AG08395 (cell line): ENCODE measurements around the gene ZNF146.
"Not testable (repeated sequence)": the region's sequence is repeated elsewhere in the genome, so short reads cannot be mapped to it uniquely, and the experiment has no call there.

Source experiments
- DNase-seq: peaks from one replicate; pipeline ENCODE4 v3.0.0; 2012; ENCODE audit warnings: mixed read lengths, low spot score

Gene ZNF146

DNA sequence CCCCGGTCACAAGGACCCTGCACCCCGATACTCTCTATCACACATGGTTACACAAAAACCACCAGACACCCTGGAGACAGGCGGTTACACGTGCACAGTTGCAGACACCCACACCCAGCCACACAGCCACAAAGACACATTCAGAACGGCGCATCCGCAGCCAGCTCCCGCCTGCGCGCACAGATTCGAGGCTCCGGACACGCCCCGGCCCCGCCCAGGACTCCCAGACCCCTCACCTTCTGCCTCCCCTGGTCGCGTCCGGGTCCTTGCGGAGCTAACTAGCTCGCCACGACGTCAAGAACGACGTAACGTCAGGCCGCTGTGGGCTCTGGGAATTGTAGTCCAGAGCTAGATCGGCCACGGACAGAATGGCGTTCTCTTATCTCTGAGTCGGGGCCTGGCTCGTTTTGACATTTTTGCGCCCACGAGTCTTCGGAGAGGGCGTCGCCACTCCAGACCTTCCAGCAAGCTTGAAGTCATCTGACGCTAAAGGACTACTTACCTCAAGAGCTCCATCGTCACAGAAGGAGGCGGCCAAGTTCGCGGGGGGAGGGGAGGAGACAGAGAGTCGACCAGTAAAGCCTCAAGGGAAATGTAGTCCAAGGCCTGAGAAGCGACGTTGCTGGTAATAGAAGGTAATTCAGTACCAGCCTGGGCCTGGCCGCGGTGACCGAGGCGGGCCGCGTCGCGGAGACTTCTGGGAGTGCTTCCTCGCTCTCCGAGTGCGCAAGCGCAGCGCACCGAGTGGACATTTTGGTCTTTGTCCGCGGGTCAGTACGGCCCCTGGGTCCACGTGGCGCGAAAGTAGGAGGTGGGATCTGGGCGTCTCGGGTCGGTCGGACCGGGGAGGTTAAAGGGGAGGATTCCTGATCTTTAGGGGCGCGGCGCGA, at the start of gene ZNF146, which contains the start of gene ZNF565:
Gene ZNF146, plus strand, starts transcription at position 721 of the 890 bp plus-strand sequence. CDS start 21,335 bp downstream, outside the sequence.
Gene ZNF565, minus strand, starts transcription at position 280 of the 890 bp plus-strand sequence. CDS start 12,680 bp downstream, outside the sequence.
- DNase-seq, result peak; percentile 97

DNA sequence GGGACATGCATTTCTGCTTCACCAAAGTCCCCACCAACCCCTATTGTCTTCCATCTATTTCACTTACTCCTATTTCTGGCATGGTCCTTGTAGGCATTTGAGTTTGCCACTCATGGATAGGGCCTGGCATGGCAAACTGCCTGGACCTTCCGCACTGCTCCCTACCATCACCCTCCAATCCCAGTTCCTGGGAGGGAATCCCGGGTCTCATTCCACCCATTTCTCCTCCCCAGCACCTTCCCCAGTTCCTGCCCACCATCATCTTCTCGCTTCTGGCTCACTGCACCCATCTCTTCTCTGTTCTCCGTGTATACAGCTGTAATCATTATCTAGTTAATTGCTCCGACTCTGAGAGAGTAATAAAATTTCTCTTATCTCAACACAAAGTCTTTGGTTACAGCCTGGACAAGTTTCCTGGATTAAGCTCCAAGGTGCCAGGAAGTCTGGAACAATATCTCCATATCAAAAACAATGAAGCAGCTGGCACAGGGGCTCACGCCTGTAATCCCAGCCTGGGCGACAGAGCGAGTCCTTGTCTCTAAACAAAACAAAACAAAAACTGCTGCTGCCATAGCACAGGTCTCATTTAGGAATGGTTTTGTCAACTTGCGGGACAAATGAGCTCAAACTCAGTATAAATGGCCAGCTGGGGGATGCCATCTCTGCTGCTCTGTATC, 45.7 kb upstream of the ZNF146 start:
- DNase-seq, result no peak

DNA sequence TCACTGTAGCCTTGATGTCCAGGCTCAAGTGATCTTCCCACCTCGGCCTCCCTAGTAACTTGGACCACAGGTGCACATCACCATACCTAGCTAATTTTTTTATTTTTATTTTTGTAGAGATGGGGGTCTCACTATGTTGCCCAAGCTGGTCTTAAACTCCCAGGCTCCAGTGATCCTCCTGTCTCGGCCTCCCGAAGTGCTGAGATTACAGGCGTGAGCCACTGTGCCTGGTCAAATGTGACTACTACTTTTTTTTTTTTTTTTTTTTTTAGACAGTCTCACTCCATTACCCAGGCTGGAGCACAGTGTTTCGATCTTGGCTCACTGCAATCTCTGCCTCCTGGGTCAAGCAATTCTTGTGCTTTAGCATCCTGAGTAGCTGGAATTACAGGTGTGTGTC, 42.1 kb upstream of the ZNF146 start:
- no peak for DNase-seq

DNA sequence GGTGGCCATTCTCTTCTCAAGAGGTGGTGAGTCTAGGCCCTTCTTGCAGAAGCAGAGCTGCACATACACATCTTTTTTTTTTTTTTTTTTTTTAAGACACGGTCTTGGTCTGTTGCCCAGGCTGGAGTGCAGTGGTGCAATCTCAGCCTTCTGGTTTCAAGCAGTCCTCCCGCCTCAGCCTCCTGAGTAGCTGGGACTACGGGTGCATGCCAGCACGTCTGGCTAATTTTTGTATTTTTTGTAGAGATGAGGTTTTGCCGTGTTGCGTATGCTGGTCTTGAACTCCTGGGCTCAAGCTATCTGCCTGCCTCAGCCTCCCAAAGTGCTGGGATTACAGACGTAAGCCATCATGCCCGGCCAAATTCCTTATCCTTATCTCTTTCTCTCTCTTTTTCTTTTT, 41.1 kb upstream of the ZNF146 start:
- not testable (repeated sequence) for DNase-seq

DNA sequence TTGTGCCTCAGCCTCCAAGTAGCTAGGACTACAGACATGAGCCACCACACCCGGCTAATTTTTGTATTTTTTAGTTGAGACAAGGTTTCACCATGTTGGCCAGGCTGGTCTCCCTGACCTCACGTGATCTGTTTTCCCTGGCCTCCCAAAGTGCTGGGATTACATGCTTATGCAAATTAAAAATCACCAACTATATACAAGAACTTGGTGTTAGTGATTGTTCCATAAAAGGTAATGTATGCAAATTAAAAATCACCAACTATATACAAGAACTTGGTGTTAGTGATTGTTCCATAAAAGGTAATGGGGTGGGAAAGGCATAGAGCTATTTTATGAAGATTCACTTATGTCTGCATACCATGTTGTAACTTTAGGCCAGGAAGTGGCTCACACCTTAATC, 35.8 kb upstream of the ZNF146 start:
- DNase-seq, result not testable (repeated sequence)

DNA sequence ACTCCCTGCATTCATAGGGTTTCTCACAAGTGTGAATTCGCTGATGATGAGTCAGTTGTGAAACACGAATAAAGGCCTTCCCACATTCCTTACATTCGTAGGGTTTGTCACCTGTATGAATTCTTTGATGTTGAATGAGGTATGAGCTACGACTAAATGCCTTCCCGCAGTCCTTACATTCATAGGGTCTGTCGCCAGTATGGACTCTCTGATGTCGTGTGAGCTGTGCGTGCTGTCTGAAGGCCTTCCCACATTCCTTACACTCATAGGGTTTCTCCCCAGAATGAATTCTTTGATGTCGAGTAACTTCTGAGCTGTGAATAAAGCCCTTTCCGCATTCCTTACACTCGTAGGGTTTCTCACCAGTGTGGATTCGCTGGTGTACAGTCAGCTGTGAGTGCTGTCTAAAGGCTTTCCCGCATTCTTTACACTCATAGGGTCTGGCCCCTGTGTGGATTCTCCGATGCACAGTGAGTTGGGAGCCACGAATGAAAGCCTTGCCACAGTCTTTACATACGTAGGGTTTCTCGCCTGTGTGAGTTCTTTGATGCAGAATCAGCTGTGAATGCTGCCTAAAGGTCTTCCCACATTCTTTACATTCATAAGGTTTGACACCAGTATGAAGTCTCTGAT, 32.2 kb upstream of the ZNF146 start:
- DNase-seq, result no peak

DNA sequence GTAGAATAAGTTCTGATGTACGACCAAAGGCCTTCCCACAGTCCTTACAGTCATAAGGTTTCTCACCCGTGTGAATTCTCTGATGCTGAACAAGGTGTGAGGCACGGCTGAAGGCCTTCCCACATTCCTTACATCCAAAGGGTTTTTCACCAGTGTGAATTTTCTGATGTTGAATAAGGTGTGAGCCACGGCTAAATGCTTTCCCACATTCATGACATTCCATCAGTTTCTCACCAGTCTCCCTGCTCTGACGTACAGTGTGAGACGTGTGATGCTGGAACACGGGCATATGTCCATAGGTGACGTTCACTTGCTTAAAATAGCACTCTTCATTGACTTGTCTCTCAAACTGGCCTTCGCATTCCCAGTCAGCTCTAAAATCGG, 31.7 kb upstream of the ZNF146 start:
- no peak for DNase-seq

DNA sequence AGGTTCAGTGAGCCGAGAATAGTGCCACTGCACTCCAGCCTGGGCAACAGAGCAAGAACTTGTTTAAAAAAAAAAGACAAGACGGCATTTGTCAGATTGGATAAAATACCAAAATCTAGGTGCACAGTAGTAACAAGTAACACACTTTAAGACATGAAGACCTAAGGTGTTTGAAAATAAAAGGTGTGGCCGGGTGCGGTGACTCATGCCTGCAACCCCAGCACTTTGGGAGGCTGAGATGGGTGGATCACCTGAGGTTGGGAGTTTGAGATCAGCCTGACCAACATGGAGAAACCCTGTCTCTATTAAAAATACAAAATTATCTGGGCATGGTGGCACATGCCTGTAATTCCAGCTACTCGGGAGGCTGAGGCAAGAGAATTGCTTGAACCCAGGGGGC, 28.2 kb upstream of the ZNF146 start:
- DNase-seq, result not testable (repeated sequence)

DNA sequence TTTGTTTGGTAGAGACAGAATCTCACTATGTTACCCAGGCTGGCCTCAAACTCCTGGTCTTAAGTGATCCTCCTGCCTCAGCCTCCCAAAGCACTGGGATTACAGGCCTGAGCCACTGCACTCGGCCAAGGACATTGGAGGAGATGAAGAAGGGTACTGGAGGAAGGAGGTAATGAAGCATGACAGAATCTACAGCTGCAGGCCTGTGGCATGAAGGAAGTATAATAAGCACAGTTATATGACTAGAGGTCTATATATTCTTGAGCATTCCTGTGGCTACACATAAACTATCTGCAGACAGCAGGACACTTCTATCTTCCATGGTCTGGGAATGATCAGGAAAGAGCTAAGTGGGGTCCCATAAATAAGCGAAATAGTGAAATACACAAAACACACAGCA, 18.7 kb upstream of the ZNF146 start:
- no peak for DNase-seq

DNA sequence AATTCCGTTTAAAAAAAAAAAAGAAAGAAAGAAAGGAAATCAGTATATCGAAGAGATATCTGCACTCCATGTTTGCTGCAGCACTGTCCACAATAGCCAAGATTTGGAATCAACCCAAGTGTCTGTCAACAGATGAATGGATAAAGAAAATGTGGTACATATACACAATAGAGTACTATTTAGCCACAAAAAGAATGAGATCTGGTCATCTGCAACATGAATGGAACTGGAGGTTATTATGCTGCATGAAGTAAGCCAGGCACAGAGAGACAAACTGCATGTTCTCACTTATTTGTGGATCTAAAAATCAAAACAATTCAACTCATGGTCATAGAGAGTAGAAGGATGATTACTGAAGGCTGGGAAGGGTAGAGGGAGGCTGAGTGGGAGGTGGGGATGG, 16.8 kb upstream of the ZNF146 start:
- DNase-seq, result no peak

DNA sequence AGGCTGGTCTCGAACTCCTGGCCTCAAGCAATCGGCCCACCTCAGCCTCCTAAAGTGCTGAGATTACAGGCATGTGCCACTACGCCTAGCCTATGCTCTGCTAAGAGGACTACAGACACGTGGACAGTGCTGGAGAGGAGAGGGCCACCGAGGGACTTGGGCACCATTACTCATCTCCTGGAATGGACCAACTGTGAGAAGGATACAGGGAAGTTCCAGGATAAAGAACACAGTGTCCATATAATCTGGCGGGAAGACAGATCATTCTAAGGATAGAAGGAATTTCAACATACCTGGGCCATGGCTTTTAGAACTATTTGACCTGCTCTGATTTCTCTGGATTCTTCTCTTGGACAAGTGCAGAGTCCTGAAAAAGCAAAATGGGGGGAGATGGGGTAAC, 13.2 kb upstream of the ZNF146 start:
- DNase-seq, result no peak

DNA sequence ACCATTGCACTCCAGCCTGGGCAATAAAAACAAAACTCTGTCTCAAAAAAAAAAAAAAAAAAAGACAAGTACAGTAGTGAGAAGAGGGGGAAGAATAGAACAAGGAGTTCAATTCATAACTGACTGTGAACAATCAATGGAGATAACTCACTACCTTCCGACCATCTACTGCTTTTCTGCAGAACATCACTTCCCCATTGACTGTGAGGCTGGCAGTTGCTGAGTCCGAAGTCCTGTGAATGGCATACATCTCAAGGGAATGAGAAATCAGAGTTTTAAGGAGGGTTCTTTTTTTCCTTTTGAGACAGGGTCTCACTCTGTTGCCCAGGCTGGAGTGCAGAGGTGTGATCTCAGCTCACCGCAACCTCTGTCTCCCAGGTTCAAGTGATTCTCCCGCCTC, 11.6 kb upstream of the ZNF146 start:
- DNase-seq, result no peak

DNA sequence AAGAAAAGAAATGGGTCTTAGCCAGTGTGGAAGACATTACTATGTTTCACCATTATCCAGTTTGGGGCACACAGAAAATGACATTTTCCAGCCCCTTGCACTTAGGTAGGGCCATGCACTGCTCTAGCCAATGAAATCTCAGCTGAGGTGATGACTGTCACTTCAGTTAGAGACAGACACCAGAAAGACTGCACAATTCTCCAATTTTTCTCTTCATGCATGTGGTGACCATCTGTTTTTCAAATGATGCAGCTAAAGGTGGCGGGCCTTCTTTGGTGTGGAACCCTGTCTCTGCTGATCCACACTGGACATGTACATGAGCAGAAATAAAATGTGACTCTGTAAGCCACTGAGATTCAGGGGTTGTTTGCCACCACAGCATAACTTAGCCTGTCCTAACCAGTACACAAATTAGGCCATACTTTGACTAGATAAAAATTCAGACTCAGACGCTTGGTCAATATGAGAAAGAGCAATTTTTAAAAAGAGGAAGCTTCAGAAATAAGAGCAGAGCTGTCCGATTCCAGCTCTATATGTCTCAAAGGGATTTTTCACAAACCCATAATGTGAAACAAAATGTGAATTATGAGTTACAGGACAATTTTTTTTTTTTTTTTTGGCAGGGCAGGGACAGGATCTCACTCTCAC, 7.2 kb upstream of the ZNF146 start:
- DNase-seq, result no peak

DNA sequence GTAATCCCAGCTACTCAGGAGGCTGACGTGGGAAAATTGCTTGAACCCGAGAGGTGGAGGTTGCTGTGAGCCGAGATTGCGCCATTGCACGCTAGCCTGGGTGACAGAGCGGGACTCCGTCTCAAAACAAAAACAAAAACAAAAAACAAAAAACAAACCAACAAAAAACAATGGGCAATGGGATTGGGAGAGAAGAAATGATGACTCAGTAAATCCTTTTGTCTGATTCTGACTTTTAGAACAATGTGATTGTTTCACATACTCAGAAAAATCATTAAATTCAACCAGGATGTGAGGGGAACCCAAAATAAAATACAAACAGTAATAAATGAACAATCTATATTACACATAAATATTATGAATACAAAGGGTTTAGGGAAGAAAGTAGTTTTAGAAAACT, 5.5 kb upstream of the ZNF146 start:
- no peak for DNase-seq

DNA sequence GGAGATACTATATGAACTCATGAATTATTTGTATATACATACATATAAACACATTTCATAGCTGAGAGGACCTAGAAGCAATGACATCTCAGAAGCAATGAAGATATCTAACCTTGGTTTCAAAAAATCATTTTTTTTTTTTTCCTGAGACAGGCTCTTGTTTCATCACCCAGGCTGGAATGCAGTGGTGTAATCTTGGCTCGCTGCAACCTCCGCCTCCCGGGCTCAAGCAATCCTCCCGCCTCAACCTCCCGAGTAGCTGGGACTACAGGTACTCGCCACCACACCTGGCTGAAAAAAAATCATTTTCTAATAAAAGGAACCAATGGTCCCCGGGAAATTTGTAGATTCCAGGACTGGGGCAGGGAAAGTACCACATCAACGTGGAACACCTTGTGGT, 4.4 kb upstream of the ZNF146 start:
- no peak for DNase-seq

DNA sequence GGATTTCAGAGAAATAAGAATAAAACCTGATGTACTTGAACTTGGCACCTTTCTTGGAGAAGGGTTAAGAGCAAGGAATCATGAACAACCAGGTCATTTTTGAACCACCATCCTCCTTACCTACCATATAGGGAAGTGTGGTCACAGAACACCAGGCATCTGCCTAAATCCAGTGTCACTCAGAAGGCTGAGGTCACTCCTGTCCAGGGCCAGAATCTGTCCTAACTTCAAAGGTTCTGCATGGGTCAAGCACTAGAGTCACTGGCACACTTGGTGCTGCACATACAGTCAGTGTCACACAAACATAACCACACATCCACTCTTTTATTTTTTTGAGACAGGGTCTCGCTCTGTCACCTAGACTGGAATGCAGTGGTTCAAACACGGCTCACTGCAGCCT, 2.0 kb upstream of the ZNF146 start:
- DNase-seq, result no peak

DNA sequence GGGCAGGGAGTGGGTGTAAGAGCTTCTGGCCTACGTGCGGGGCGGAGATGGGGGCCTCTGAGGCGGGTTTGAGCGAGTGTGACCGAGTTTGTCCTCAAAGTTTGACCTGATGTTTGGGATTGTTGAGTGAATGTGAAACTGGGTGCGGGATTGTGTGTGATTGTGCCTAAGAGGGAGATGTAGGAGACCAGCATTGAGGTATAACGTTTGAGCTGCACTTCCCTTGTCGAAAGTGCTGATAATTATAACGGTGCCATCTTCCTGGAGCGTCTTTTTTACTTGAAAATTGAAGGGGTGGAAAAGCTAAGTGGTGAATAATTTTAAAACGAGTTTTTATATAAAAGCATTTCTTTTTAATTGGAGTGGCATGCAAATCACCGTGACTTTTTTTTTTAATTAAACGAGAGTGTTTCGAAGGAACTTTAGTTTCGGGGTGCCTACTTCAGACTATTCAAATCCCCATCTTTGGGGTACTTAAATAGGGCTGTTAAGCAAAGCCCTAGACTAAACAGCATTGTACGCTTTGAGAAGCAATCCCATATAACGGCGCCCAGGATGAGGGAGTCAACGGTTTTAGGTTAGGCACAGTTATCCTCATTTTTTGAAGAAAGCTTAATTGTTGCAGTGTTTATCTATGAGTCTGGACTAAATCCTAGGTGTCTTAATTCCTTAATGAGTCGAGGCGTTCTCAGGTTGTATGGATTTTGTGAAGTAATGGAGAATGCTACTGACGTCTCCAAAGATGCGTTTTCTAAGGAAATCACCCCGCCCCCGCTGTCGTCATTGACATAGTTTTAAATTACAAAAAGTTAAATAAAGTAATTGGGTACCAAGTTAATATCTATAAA, 594 bp downstream of the ZNF146 start:
- DNase-seq, result peak; percentile 28

DNA sequence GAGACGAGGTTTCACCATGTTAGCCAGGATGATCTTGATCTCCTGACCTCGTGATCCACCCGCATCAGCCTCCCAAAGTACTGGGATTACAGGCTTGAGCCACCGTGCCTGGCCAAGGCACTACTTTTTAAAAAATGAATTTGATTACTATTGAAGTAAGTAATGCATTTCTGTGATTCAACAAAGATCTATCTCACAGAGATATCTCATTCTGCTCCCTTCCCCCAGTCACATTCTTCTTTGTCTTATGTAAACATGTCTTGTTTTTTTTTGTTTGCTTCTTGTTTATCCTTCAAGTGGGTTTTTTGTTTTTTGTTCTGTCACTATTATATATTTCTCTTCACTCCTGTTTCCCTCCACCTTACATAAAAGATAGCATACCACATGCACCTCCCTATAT, 6.6 kb downstream of the ZNF146 start:
- no peak for DNase-seq

DNA sequence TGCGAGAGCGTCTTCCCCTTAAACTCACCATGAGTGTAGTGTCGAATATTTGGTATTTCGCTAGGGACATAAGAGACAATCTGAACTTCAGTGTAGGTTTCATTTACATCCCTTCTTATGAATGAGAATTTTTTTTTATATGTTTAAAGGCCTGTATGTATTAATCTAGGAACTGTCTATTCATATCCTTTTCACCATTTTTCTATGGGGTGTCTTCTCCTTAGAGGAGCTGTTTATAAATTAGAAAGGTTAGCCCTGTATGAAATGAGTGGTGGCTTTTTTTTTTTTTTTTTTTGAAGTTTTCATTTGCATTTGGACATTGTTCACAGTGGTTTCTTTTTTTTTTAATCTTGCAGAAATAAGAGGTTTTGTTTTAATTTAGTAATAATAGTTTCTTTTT, 7.6 kb downstream of the ZNF146 start:
- DNase-seq, result no peak

DNA sequence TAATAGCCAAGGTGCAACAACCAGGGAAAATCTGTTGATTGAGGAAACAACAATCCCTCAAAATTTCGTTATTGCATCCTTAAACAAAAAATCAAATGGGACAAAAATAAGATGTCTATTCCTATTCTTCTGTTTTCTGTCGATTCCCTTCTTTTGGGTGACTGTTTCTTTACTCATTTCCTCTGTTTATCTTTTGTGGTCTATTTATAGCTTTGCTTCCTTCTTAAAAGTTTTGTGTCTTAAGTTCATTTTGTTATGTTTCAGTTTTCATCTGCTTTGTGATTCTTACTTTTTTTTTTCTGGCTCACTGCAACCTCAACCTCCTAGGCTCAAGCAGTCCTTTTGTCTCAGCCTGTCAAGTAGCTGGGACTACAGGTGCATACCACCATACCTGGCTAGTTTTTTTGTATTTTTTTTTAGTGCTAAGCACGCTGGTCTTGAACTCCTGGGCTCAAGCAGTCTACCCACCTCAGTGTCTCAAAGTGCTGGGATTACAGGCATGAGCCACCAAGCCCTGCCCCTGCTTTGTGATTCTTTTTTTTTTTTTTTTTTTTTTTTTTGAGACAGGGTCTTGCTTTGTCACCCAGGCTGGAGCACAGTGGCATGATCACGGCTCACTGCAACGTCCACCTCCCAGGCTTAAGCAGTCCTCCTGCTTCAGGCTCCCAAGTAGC, 10.4 kb downstream of the ZNF146 start:
- DNase-seq, result peak; percentile 64

DNA sequence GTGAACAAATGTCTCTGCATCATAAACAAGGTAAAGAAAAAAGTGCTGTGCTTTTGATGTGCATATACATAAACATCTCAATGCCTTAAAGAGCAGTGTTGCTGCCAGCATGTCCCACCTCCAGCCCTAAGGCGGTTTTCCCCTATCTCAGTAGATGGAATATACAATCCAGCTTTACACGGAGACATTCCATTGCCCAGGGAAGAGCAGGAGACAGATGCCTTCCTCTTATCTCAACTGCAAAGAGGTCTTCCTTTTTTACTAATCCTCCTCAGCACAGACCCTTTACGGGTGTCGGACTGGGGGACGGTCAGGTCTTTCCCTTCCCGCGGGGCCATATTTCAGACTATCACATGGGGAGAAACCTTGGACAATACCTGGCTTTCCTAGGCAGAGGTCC, 18.7 kb downstream of the ZNF146 start:
- DNase-seq, result not testable (repeated sequence)
